SH-SY5Y (cell line): ENCODE measurements around the gene GRM8.

Experiments
- GATA2 ChIP-seq: IDR thresholded peaks from 2 replicates; pipeline ENCODE4 v1.6.1; 2011; ENCODE audit warnings: mild to moderate bottlenecking, low read depth, low read length
- GATA3 ChIP-seq: IDR thresholded peaks from 2 replicates; pipeline ENCODE4 v1.6.1; 2011; ENCODE audit warnings: low read depth, mild to moderate bottlenecking, low read length, moderate library complexity

DNA sequence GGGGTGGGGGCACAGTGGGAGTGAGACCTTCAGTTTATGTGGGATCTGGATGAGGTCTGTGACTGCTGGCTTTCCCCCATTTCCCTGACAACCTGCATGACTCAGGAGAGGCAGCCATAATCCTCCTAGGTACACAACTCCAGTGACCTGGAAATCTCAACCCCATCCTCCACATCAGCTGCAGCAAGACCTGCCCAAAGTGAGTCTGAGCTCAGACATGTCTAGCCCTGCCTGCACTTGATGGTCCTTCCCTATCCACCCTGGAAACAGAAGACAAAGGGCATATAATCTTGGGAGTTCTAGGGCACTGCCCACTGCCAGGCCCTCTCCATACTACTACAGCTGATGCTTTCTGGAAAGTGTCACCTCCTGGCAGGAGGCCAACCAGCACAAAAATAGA lies 75.6 kb downstream of the GRM8 start:
- TF ChIP-seq GATA3: no peak
- TF ChIP-seq GATA2: no peak
